HFFc6 (cell line): ENCODE measurements around the gene CPT1C. TPM values are rescaled to one million over a fixed set of nuclear protein-coding genes. Genes with fewer than 3 reads are reported as not detected.
A peak's percentile ranks its signal among the peaks of the same experiment; 100 is the strongest.

Source experiments
- DNase-seq: peaks from one replicate; pipeline ENCODE4 v3.0.0-alpha.2; 2018
- H3K27ac Mint-ChIP-seq: 2 replicates; pipeline ENCODE4 v1.8.0; 2020; ENCODE audit warnings: mild to moderate bottlenecking, mixed read lengths
- H3K27me3 Mint-ChIP-seq: 2 replicates; pipeline ENCODE4 v1.8.0; 2021; ENCODE audit warnings: mild to moderate bottlenecking, moderate library complexity, mixed read lengths; ENCODE audit not compliant: insufficient read depth
- H3K36me3 Mint-ChIP-seq: 2 replicates; pipeline ENCODE4 v1.8.0; 2021; ENCODE audit warnings: low read depth, mixed read lengths
- H3K4me1 Mint-ChIP-seq: 2 replicates; pipeline ENCODE4 v1.8.0; 2020; ENCODE audit warnings: low read depth, mixed read lengths
- H3K4me3 Mint-ChIP-seq: 2 replicates; pipeline ENCODE4 v1.8.0; 2020; ENCODE audit warnings: mild to moderate bottlenecking, moderate library complexity, mixed read lengths
- H3K9me3 Mint-ChIP-seq: 2 replicates; pipeline ENCODE4 v1.8.0; 2020; ENCODE audit warnings: mild to moderate bottlenecking, mixed read lengths
- CTCF ChIP-seq: fragments of 200-600 bp; sonication (generic); IDR thresholded peaks from 2 replicates; pipeline ENCODE4 v1.5.0; 2021; ENCODE audit warnings: antibody characterized with exemption, mild to moderate bottlenecking
- microRNA-seq: library from miRNA; unstranded; fragments of <30 nt; microRNA quantifications from one replicate; pipeline ENCODE4, GENCODE V29; 2019
- total RNA-seq, 6 experiments: library from RNA; stranded (reverse); fragmentation: NEBNext Ultra II Directional; extraction: Animal tissue kit (Norgen Biotek cat#: 25700); gene quantifications; 2 replicates in 1 of 6; 3 replicates in 5 of 6; pipeline ENCODE4 v1.2.3, GENCODE V29; 2021

Gene CPT1C
- total RNA-seq, 6 experiments from 2014 or later = 32.7 to 42.6 (median 36.4) TPM

GRCh38 chr19:49761249-49761624 is 70.3 kb downstream of the CPT1C start:
- no peak overlapping the region for H3K27ac Mint-ChIP-seq
- TF ChIP-seq CTCF = no peak
- H3K4me1 Mint-ChIP-seq = peaks cover 38% of the 10 kb centered on the region
- H3K27me3 Mint-ChIP-seq = no peaks in the 10 kb centered on the region
- DNase-seq = no peak
- no peak overlapping the region for H3K4me3 Mint-ChIP-seq
- H3K9me3 Mint-ChIP-seq = peaks cover 2% of the 10 kb centered on the region
- H3K36me3 Mint-ChIP-seq = no peaks in the 10 kb centered on the region

- peak; percentile 28 for TF ChIP-seq CTCF
- no peak overlapping the region for H3K4me3 Mint-ChIP-seq
- no peaks in the 10 kb centered on the region for H3K9me3 Mint-ChIP-seq
- H3K4me1 Mint-ChIP-seq = peaks cover 33% of the 10 kb centered on the region
- no peak for DNase-seq
- H3K27me3 Mint-ChIP-seq = no peaks in the 10 kb centered on the region
- H3K36me3 Mint-ChIP-seq = no peaks in the 10 kb centered on the region
- no peak overlapping the region for H3K27ac Mint-ChIP-seq
Observed at GRCh38 chr19:49761625-49762311, 70.9 kb downstream of the CPT1C start.

GRCh38 chr19:49763230-49763629 is 72.3 kb downstream of the CPT1C start, which contains the start of gene TSKS:
Gene TSKS (minus strand): TSS chr19:49763306. CDS start chr19:49763247, 59 bp downstream.
- peaks cover 6% of the 10 kb centered on the region; the same call in 1 of the 2 replicates for H3K36me3 Mint-ChIP-seq
- H3K27ac Mint-ChIP-seq = no peak within 1 kb of the TSS
- no peak for DNase-seq
- H3K4me3 Mint-ChIP-seq = no peak within 1 kb of the TSS
- H3K27me3 Mint-ChIP-seq = no peaks in the 10 kb centered on the region
- H3K9me3 Mint-ChIP-seq = no peaks in the 10 kb centered on the region
- no peak for TF ChIP-seq CTCF
- H3K4me1 Mint-ChIP-seq = peaks cover 28% of the 10 kb centered on the region

Small RNA genes within 50 kb of the gene (microRNA-seq; reads per million reads assigned to microRNA genes)
- gene MIR5088 = not detected

Other genes starting within 250 kb of the CPT1C start
- under 1 TPM in 5 of 6 experiments, not detected in 1; 0.05 to 0.17 (median 0.09) TPM for gene SLC17A7, start 249.6 kb upstream of the CPT1C start, total RNA-seq
- gene PIH1D1, start 239.3 kb upstream of the CPT1C start, total RNA-seq = 10 to 100 TPM; 55.8 to 65.6 (median 57.5) TPM
- gene ALDH16A1, start 237.9 kb upstream of the CPT1C start, total RNA-seq = 10 to 100 TPM; 13.9 to 23.0 (median 19.8) TPM
- gene FLT3LG, start 216.9 kb upstream of the CPT1C start, total RNA-seq = 10 to 100 TPM in 2 of 6 experiments, 1 to 10 TPM in 4; 4.9 to 12.5 (median 9.4) TPM
- 1,000 to 10,000 TPM; 2,015 to 2,373 (median 2,179) TPM for gene RPL13A, start 203.5 kb upstream of the CPT1C start, total RNA-seq
- gene RPS11, start 194.7 kb upstream of the CPT1C start, total RNA-seq = 1,000 to 10,000 TPM; 1,343 to 1,545 (median 1,429) TPM
- gene FCGRT, start 178.5 kb upstream of the CPT1C start, total RNA-seq = 10 to 100 TPM; 33.2 to 39.3 (median 37.4) TPM
- gene RCN3, start 163.1 kb upstream of the CPT1C start, total RNA-seq = 100 to 1,000 TPM; 117 to 316 (median 287) TPM
- gene NOSIP, start 110.6 kb upstream of the CPT1C start, total RNA-seq = 10 to 100 TPM; 66.0 to 79.7 (median 72.4) TPM
- under 1 TPM; 0.33 to 0.69 (median 0.42) TPM for gene PRRG2, start 109.8 kb upstream of the CPT1C start, total RNA-seq
- gene PRR12, start 99.9 kb upstream of the CPT1C start, total RNA-seq = 10 to 100 TPM; 23.3 to 26.2 (median 24.3) TPM
- 100 to 1,000 TPM; 130 to 162 (median 133) TPM for gene RRAS, start 51.0 kb upstream of the CPT1C start, total RNA-seq
- gene SCAF1, start 48.9 kb upstream of the CPT1C start, total RNA-seq = 100 to 1,000 TPM; 112 to 134 (median 121) TPM
- 10 to 100 TPM; 55.5 to 72.8 (median 58.7) TPM for gene IRF3, start 25.3 kb upstream of the CPT1C start, total RNA-seq
- 10 to 100 TPM; 23.9 to 34.2 (median 33.4) TPM for gene BCL2L12, start 25.2 kb upstream of the CPT1C start, total RNA-seq
- gene PRMT1, start 13.8 kb upstream of the CPT1C start, total RNA-seq = 100 to 1,000 TPM; 209 to 226 (median 217) TPM
- gene ADM5, start 1.5 kb upstream of the CPT1C start, total RNA-seq = under 1 TPM; 0.74 to 0.99 (median 0.87) TPM
- not detected for gene TSKS, start 72.2 kb downstream of the CPT1C start, total RNA-seq
- gene AP2A1, start 75.9 kb downstream of the CPT1C start, total RNA-seq = 100 to 1,000 TPM; 145 to 177 (median 162) TPM
- 10 to 100 TPM in 5 of 6 experiments, 1 to 10 TPM in 1; 9.4 to 14.2 (median 11.7) TPM for gene FUZ, start 122.2 kb downstream of the CPT1C start, total RNA-seq
- 10 to 100 TPM; 44.5 to 50.6 (median 47.8) TPM for gene MED25, start 127.2 kb downstream of the CPT1C start, total RNA-seq
- gene PTOV1, start 160.0 kb downstream of the CPT1C start, total RNA-seq = 100 to 1,000 TPM; 157 to 176 (median 162) TPM
- gene PNKP, start 176.5 kb downstream of the CPT1C start, total RNA-seq = 10 to 100 TPM; 39.7 to 48.7 (median 47.2) TPM
- 100 to 1,000 TPM in 5 of 6 experiments, 10 to 100 TPM in 1; 98.5 to 128 (median 104) TPM for gene AKT1S1, start 186.2 kb downstream of the CPT1C start, total RNA-seq
- gene TBC1D17, start 186.6 kb downstream of the CPT1C start, total RNA-seq = 10 to 100 TPM; 42.8 to 53.3 (median 46.8) TPM
- under 1 TPM in 5 of 6 experiments, not detected in 1; 0.24 to 0.48 (median 0.41) TPM for gene IL4I1, start 205.8 kb downstream of the CPT1C start, total RNA-seq
- gene ATF5, start 238.1 kb downstream of the CPT1C start, total RNA-seq = 10 to 100 TPM; 38.2 to 44.4 (median 41.2) TPM
- gene NUP62, start 238.4 kb downstream of the CPT1C start, total RNA-seq = 10 to 100 TPM; 50.9 to 78.3 (median 68.3) TPM